Motor neuron (in vitro differentiated cells): Measurements from ENCODE around the gene C22orf42. TPM values are rescaled to one million over a fixed set of nuclear protein-coding genes. Genes with fewer than 3 reads are reported as not detected.

ENCODE experiments used
- ATAC-seq, 8 experiments: fragments of 200-7000 bp; cut with Tn5 transposase; replicated peaks in 6 of 8; 2 replicates each; pipeline ENCODE4 v1.8.0; 2021; ENCODE audit warnings: mild to moderate bottlenecking in 8 of 8, moderate library complexity in 8 of 8
- H3K27ac ChIP-seq, 2 donors: fragments of 250-450 bp; sonication (Bioruptor Pico); 2 replicates each; pipeline ENCODE4 v1.9.0; 2021; ENCODE audit warnings: antibody characterized with exemption in 2 of 2, mild to moderate bottlenecking in 2 of 2, moderate library complexity in 1 of 2
- H3K4me1 ChIP-seq, 2 donors: fragments of 250-450 bp; sonication (Bioruptor Pico); replicated peaks in 1 of 2; 2 replicates each; pipeline ENCODE4 v1.6.1; 2021; ENCODE audit warnings: antibody characterized with exemption in 2 of 2, mild to moderate bottlenecking in 2 of 2, moderate library complexity in 1 of 2
- H3K4me3 ChIP-seq, 5 donors: fragments of 250-450 bp; sonication (Bioruptor Pico); 2 replicates each; pipeline ENCODE4 v1.9.0; 2021; ENCODE audit warnings: antibody characterized with exemption in 5 of 5, mild to moderate bottlenecking in 5 of 5, moderate library complexity in 4 of 5
- WGBS, 10 experiments: fragments of 450-650 bp; shearing (Covaris generic); methylation state at CpG; one replicate each; pipeline ENCODE4 v1.0.0; 2022; 5-methylcytosine and 5-hydroxymethylcytosine counted together
- in situ Hi-C, 9 experiments: fragments of 400-800 bp; cut with MboI; loops; one replicate each; pipeline ENCODE4 v1.15.0; 2021; ENCODE audit warnings: low sequenced_read_pairs in 9 of 9, low pct_unique_long_range_greater_than_20kb in 2 of 9; ENCODE audit not compliant: unreplicated experiment in 9 of 9
- total RNA-seq, 8 experiments: library from RNA; unstranded; fragments of 300-600 nt; gene quantifications; 2 replicates each; pipeline versions ENCODE4 v1.2.3 to v1.2.4, GENCODE V29; 2022

The C22orf42 gene
- total RNA-seq, 8 experiments from 2014 or later, result 0.71 to 5.2 (median 3.0) TPM; not detected in 3

- no peaks in the 10 kb centered on the region for H3K4me1 ChIP-seq
- 81% methylated on average over 5 of the region's 15 CpGs; no CpG with 5 or more reads in 9 of the 10 experiments for WGBS, 10 experiments
These were observed 39.4 kb downstream of the C22orf42 start for GRCh38 chr22:32119568-32120235.

DNA sequence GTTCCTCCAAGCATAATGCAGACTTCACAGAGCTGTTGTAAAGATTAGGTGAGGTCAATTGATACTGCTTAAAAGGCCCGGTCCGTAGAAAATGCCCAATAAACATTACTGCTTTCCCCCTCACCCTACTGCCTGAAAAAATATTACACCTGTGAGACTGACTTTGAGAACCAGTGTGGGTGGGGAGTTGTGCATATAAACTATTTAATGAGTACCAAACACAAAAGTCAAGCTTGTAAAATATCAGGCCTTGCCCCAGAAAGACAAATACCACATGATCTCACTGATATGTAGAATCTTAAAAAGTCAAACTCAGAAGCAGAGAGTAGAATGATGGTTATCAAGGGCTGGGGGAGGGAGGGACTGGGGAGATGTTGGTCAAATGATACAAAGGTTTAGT, 46.7 kb downstream of the C22orf42 start:
- no peak overlapping the region for H3K27ac ChIP-seq
- ATAC-seq, result no peak
- WGBS, 10 experiments, result 6 to 92% (median 42%) methylated on average over 1 to 2 of the region's 2 CpGs; no CpG with 5 or more reads in 5 of the 10 experiments
- H3K4me3 ChIP-seq, result no peak overlapping the region
- in situ Hi-C loops, result loop anchor here in 2 of 9 experiments (25.0 kb wide), 2 partner anchors 100 to 275 kb away; no protein-coding TSS in a partner anchor
- no peaks in the 10 kb centered on the region for H3K4me1 ChIP-seq

More at GRCh38 chr22:32119568-32120235, 39.4 kb downstream of the C22orf42 start:
- no peak for ATAC-seq
- H3K27ac ChIP-seq, result no peak overlapping the region
- H3K4me3 ChIP-seq, result no peak overlapping the region
- in situ Hi-C loops, result loop anchor here in 2 of 9 experiments (25.0 kb wide), 2 partner anchors 107 to 268 kb away; no protein-coding TSS in a partner anchor

GRCh38 chr22:32106930-32107329, 52.2 kb downstream of the C22orf42 start:
- in situ Hi-C loops, result loop anchor here in 2 of 9 experiments (25.0 kb wide), 2 partner anchors 95 to 280 kb away; no protein-coding TSS in a partner anchor
- WGBS, 10 experiments, result 0 to 14% (median 0%) methylated on average over 1 of the region's 1 CpG; no CpG with 5 or more reads in 6 of the 10 experiments
- ATAC-seq, result peak in 4 of 8 experiments; percentile 20 to 81 (median 71)
- Histone ChIP-seq H3K27ac (no peak overlapping the region), H3K4me1 (no peaks in the 10 kb centered on the region), H3K4me3 (no peak overlapping the region)

GRCh38 chr22:32103658-32104315, 55.3 kb downstream of the C22orf42 start:
- 0 to 71% (median 35%) methylated on average over 1 to 2 of the region's 2 CpGs; no CpG with 5 or more reads in 1 of the 10 experiments for WGBS, 10 experiments
- in situ Hi-C loops, result loop anchor here in 2 of 9 experiments (25.0 kb wide), 2 partner anchors 91 to 284 kb away; no protein-coding TSS in a partner anchor
- ATAC-seq, result no peak
- Histone ChIP-seq H3K4me1 (no peaks in the 10 kb centered on the region), H3K27ac (no peak overlapping the region), H3K4me3 (no peak overlapping the region)

- no peak for ATAC-seq
- in situ Hi-C loops, result loop anchor here in 2 of 9 experiments (25.0 kb wide), 2 partner anchors 88 to 287 kb away; no protein-coding TSS in a partner anchor
- Histone ChIP-seq H3K4me1 (no peaks in the 10 kb centered on the region), H3K4me3 (no peak overlapping the region), H3K27ac (no peak overlapping the region)
- WGBS, 10 experiments, result 33 to 50% methylated on average over 1 of the region's 1 CpG; no CpG with 5 or more reads in 8 of the 10 experiments
These were observed 58.4 kb downstream of the C22orf42 start for GRCh38 chr22:32100711-32101110.

Other genes starting within 250 kb of the C22orf42 start
- 100 to 1,000 TPM in 5 of 8 experiments, 10 to 100 TPM in 3; 49.9 to 226 (median 106) TPM for gene YWHAH, start 214.8 kb downstream of the C22orf42 start, total RNA-seq
- under 1 TPM in 6 of 8 experiments, not detected in 2; under 0.01 to 0.19 (median 0.11) TPM for gene SLC5A1, start 116.0 kb downstream of the C22orf42 start, total RNA-seq
- 1 to 10 TPM in 3 of 8 experiments, under 1 TPM in 3, not detected in 2; 0.42 to 1.3 (median 0.89) TPM for gene RFPL2, start 45.8 kb upstream of the C22orf42 start, total RNA-seq
- gene SLC5A4, start 96.0 kb upstream of the C22orf42 start, total RNA-seq, result under 1 TPM in 2 of 8 experiments, not detected in 6; 0.14 to 0.81 TPM
- gene RFPL3, start 198.6 kb upstream of the C22orf42 start, total RNA-seq, result under 1 TPM in 2 of 8 experiments, not detected in 6; 0.24 to 0.31 TPM